Effector memory CD4-positive, alpha-beta T cell (primary cell): Measurements from ENCODE around the gene SPECC1L.
"Not testable (repeated sequence)": the region's sequence is repeated elsewhere in the genome, so short reads cannot be mapped to it uniquely, and the experiment has no call there.

ENCODE experiments used
- DNase-seq, 3 donors: peaks; one replicate each; pipeline ENCODE4 v3.0.0-alpha.2; 2020
- H3K27ac ChIP-seq: 2 replicates; pipeline ENCODE4 v1.7.0; 2013; ENCODE audit warnings: mild to moderate bottlenecking, low read length, moderate library complexity; ENCODE audit not compliant: insufficient read depth, poor library complexity, severe bottlenecking
- H3K27me3 ChIP-seq: replicated peaks from 2 replicates; pipeline ENCODE4 v1.7.0; 2013; ENCODE audit warnings: mild to moderate bottlenecking, low read length; ENCODE audit not compliant: insufficient read depth, control insufficient read depth, poor library complexity, severe bottlenecking
- H3K36me3 ChIP-seq: 2 replicates; pipeline ENCODE4 v1.7.0; 2013; ENCODE audit warnings: mild to moderate bottlenecking, low read length, moderate library complexity; ENCODE audit not compliant: control insufficient read depth, insufficient read depth
- H3K4me1 ChIP-seq: 2 replicates; pipeline ENCODE4 v1.7.0; 2013; ENCODE audit warnings: low read length, mild to moderate bottlenecking; ENCODE audit not compliant: control insufficient read depth, insufficient read depth, poor library complexity, severe bottlenecking
- H3K4me3 ChIP-seq: 2 replicates; pipeline ENCODE4 v1.7.0; 2013; ENCODE audit warnings: low read length, low read depth, mild to moderate bottlenecking; ENCODE audit not compliant: insufficient read depth, poor library complexity, severe bottlenecking
- H3K9me3 ChIP-seq: 2 replicates; pipeline ENCODE4 v1.7.0; 2013; ENCODE audit warnings: mild to moderate bottlenecking, low read length, moderate library complexity; ENCODE audit not compliant: control insufficient read depth

The SPECC1L gene

GRCh38 chr22:24235315-24235714 lies 35.3 kb upstream of the SPECC1L start:
- no peak for DNase-seq
- H3K27me3 ChIP-seq: no peaks in the 10 kb centered on the region
- no peak overlapping the region for H3K4me3 ChIP-seq
- H3K9me3 ChIP-seq: no peaks in the 10 kb centered on the region
- no peak overlapping the region for H3K27ac ChIP-seq
- H3K4me1 ChIP-seq: no peaks in the 10 kb centered on the region
- H3K36me3 ChIP-seq: no peaks in the 10 kb centered on the region

GRCh38 chr22:24236656-24237055 lies 34.0 kb upstream of the SPECC1L start:
- Histone ChIP-seq H3K36me3 (no peaks in the 10 kb centered on the region), H3K9me3 (no peaks in the 10 kb centered on the region), H3K27ac (no peak overlapping the region), H3K4me1 (no peaks in the 10 kb centered on the region), H3K4me3 (no peak overlapping the region), H3K27me3 (no peaks in the 10 kb centered on the region)
- no peak for DNase-seq

GRCh38 chr22:24238101-24238694 lies 32.4 kb upstream of the SPECC1L start:
- DNase-seq, H3K27ac ChIP-seq, H3K9me3 ChIP-seq, H3K36me3 ChIP-seq, H3K4me3 ChIP-seq, H3K27me3 ChIP-seq: not testable (repeated sequence)
- peaks cover 13% of the 10 kb centered on the region for H3K4me1 ChIP-seq

DNA sequence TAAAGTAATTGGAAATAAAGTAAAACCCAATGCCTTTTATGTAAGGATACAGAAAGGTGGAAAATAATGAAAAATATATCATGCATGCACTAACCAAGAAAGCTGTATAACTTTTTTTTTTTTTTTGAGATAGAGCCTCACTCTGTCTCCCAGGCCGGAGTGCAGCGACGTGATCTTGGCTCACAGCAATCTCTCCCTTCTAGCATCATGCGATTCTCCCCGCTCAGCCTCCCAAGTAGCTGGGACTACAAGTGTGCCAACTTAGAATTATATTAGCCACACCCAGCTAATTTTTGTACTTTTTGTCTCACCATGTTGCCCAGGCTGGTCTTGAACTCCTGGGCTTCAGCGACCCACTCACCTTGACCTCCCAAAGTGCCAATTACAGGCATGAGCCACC lies 30.2 kb upstream of the SPECC1L start:
- no peaks in the 10 kb centered on the region for H3K9me3 ChIP-seq
- no peaks in the 10 kb centered on the region for H3K36me3 ChIP-seq
- no peaks in the 10 kb centered on the region for H3K27me3 ChIP-seq
- no peak overlapping the region for H3K4me3 ChIP-seq
- no peak for DNase-seq
- no peak overlapping the region for H3K27ac ChIP-seq
- peaks cover 20% of the 10 kb centered on the region for H3K4me1 ChIP-seq

GRCh38 chr22:24240985-24241692 lies 29.5 kb upstream of the SPECC1L start:
- not testable (repeated sequence) for DNase-seq, H3K36me3 ChIP-seq, H3K27me3 ChIP-seq, H3K27ac ChIP-seq, H3K9me3 ChIP-seq, H3K4me3 ChIP-seq
- H3K4me1 ChIP-seq: peaks cover 20% of the 10 kb centered on the region

DNA sequence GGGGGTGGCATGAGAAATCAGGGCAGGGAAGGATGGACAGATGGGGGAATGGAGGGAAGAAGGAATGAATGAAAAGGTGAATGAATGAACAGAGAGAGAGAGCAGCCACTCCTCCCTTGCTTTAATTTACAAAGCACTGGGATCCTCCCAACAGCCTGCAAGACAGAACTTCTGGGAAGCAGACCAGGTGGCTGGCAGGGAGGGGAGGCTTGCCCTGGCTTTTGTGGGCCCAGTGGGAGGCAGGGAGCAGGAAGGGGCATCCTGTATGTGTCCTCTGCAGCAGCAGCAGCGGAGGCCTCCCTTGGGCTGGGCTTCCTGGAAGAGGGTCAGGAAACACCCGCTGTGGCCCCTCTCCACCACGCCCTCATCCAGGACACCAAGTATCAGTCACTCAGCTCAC lies 27.2 kb upstream of the SPECC1L start:
- not testable (repeated sequence) for H3K9me3 ChIP-seq, DNase-seq, H3K27me3 ChIP-seq, H3K27ac ChIP-seq, H3K4me3 ChIP-seq, H3K36me3 ChIP-seq
- H3K4me1 ChIP-seq: peaks cover 20% of the 10 kb centered on the region

DNA sequence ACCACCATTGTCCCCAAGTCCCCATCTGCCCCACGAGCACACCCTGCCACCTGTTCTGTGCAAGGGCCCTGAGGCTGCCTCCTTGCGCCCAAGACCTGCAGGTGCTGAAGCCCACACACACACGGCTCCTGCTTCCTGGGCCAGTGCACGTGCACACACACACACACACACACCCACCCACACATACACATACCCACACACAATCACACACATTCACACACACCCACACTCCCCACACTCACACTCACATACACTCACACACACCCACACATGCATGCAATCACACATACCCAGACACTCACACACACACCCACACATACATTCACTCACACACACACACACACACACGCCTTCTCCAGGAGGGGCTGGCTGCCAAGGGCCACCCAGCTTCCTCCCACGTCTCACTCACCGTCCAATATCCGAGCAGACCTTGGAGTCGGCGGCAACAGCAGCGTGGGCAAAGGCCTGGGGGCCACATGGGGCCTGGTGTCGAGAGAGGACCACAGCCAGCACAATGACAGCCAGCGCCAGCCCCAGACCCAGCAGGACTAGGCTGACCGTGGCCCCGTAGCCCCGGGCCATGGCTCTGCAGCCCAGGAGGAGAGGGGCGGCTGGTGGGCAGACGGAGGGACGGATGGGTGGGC lies 26.4 kb upstream of the SPECC1L start:
- no peaks in the 10 kb centered on the region for H3K9me3 ChIP-seq
- no peak for DNase-seq
- no peak overlapping the region for H3K27ac ChIP-seq
- no peaks in the 10 kb centered on the region for H3K27me3 ChIP-seq
- no peaks in the 10 kb centered on the region for H3K36me3 ChIP-seq
- H3K4me1 ChIP-seq: peaks cover 20% of the 10 kb centered on the region
- no peak overlapping the region for H3K4me3 ChIP-seq

GRCh38 chr22:24245030-24245431 lies 25.6 kb upstream of the SPECC1L start, which contains the start of gene GGT5:
Gene GGT5 (minus strand): TSS chr22:24245082. CDS start chr22:24244725, 357 bp downstream.
- H3K4me3 ChIP-seq, H3K36me3 ChIP-seq, H3K27me3 ChIP-seq, H3K9me3 ChIP-seq, DNase-seq, H3K27ac ChIP-seq: not testable (repeated sequence)
- H3K4me1 ChIP-seq: peaks cover 20% of the 10 kb centered on the region

DNA sequence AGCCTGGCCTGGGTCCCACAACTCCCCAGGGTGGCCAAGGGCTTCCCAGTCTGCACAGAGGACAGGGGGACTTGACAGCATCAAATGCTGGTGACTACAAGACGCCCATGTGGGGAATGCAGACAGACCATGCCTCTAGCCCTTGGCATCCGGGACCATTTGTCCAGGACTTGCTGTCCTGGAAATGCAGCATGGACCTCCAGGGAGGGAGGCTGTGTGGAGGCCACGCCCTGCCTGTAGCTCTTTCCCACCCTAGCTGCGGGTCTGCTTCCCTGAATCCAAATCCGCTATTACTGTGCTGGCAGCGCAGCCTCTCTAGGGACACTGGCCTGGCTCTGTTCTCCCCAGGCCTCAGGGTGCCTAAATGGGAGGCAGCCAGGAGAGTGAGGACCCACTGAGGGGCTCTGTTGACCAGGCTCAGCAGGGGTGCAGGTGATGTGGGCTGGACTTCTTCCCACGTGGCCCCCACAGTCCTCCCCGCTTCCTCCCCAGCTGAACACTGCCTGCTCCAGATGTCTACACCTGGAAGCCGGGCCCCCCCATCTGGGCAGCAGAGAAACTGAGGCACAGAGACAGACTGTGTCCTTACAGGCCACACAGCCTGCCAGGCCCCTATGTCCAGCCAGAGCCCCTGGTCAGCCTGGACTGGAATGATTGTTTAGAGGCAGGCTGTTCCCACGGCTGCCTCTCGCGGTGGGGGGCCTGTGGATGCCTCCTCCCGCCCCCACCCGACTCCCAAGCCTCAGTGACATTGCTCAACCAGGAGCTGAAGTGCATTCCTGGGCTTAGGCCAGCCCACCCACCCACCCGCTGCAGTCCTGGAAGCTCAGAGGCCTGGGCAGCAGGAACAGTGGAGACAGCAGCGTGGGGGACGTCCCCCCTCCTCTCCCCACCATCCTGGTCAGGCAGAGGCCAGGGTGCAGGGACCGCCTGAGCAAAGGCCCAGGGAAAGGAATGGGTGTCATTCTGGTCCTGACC lies 24.8 kb upstream of the SPECC1L start:
- not testable (repeated sequence) for H3K27me3 ChIP-seq, H3K36me3 ChIP-seq, H3K27ac ChIP-seq, DNase-seq, H3K9me3 ChIP-seq, H3K4me3 ChIP-seq
- H3K4me1 ChIP-seq: peaks cover 20% of the 10 kb centered on the region
